ENCODE measurements around the gene TEX14. TPM values are rescaled to one million over a fixed set of nuclear protein-coding genes. Genes with fewer than 3 reads are reported as not detected.

The TEX14 gene
- total and polyA plus RNA-seq, 2 donors (not counting 3 experiments of a cell fraction or from before 2014, with no cell fraction given) = 0.10 TPM; not detected in 1

GRCh38 chr17:58703137-58703915, 11.5 kb upstream of the TEX14 start:
- Histone ChIP-seq H2AFZ (ENCODE audit: low read depth, low read length) (no peak overlapping the region), H3K27me3 (ENCODE audit: control insufficient read depth in 2 of 2, insufficient read depth in 2 of 2, low read length in 2 of 2) (no peaks in the 10 kb centered on the region), H3K9me1 (replicated peaks; ENCODE audit: control insufficient read depth, extremely low read depth, insufficient read depth, low read length) (no peaks in the 10 kb centered on the region), H3K36me3 (ENCODE audit: control insufficient read depth in 2 of 2, extremely low read depth in 1 of 2, insufficient read depth in 2 of 2, low read length in 2 of 2) (peaks cover 0 to 4% of the 10 kb centered on the region in 2 experiments), H3K4me3 (replicated peaks in 1 of 3; ENCODE audit: insufficient read depth in 1 of 3, low read depth in 1 of 3, low read length in 3 of 3) (peak overlapping the region in 1 of 3 experiments; percentile 15), H4K20me1 (replicated peaks; ENCODE audit: control insufficient read depth, extremely low read depth, insufficient read depth, low read length) (no peaks in the 10 kb centered on the region), H3K27ac (ENCODE audit: insufficient read depth, low read depth, low read length) (peak overlapping the region; percentile 97), H3K9ac (replicated peaks; ENCODE audit: extremely low read depth, insufficient read depth, low read length) (peak overlapping the region; percentile 55), H3K4me1 (ENCODE audit: control insufficient read depth, extremely low read depth, insufficient read depth, low read length) (peaks cover 18% of the 10 kb centered on the region), H3K9me3 (replicated peaks; ENCODE audit: control insufficient read depth, insufficient read depth, low read length) (no peaks in the 10 kb centered on the region), H3K79me2 (ENCODE audit: control insufficient read depth, insufficient read depth, low read length) (no peaks in the 10 kb centered on the region), H3K4me2 (ENCODE audit: insufficient read depth, low read length) (peak overlapping the region; percentile 82)
- FAIRE-seq (peak; percentile 98), DNase-seq (ENCODE audit: low read depth, low spot score) (peak; percentile 86)
- ChIA-PET POLR2A (interaction anchor here (0.7 kb wide), 1 partner anchor 69 kb away, joined by 5 read pairs; no protein-coding TSS in a partner anchor), CTCF (interaction anchor here (0.6 to 1.4 kb wide), 6 partner anchors 8 to 339 kb away, joined by 3 to 7 read pairs (median 4); partner anchors contain the start of genes RAD51C and TEX14)
- dilution Hi-C loops (cut with MboI; ENCODE audit: extremely low pct_ligation_motif_present, low sequenced_read_pairs) = loop anchor here (10.0 kb wide), 1 partner anchor 69 kb away; no protein-coding TSS in a partner anchor
- no TSS peak for BruUV-seq (replicated peaks)
- TF ChIP-seq POLR2A (IDR thresholded peaks at IDR 0.05; ENCODE audit: low read depth, low read length) (peak; percentile 40), MYC (IDR thresholded peaks at IDR 0.05; ENCODE audit: low read depth, low read length) (no peak), JUN (IDR thresholded peaks at IDR 0.05; ENCODE audit: borderline replicate concordance, insufficient read depth, insufficient read length, low read depth) (peak; percentile 94), POLR2AphosphoS5 (IDR thresholded peaks at IDR 0.05; ENCODE audit: insufficient read depth, low read depth, low read length) (peak; percentile 34), CTCF (IDR thresholded peaks at IDR 0.05; ENCODE audit: extremely low read depth in 1 of 2, insufficient read depth in 1 of 2, low read depth in 1 of 2, low read length in 2 of 2) (no peak), FOS (IDR thresholded peaks at IDR 0.05; ENCODE audit: borderline replicate concordance, insufficient read depth, low read length) (peak; percentile 75), EZH2 (IDR thresholded peaks at IDR 0.05; ENCODE audit: borderline replicate concordance, low read depth, low read length, severe bottlenecking) (no peak), GATA2 (IDR thresholded peaks at IDR 0.05; ENCODE audit: insufficient read depth, insufficient read length, low read depth, low read length) (peak; percentile 80)
- TF ChIP-seq, protein P1, sequence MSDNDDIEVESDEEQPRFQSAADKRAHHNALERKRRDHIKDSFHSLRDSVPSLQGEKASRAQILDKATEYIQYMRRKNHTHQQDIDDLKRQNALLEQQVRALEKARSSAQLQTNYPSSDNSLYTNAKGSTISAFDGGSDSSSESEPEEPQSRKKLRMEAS (IDR thresholded peaks at IDR 0.05; ENCODE audit: insufficient read depth, insufficient read length) = no peak
- intact Hi-C loops (cut with micrococcal nuclease) = loop anchor here (1.0 to 2.0 kb wide), 4 partner anchors 11 to 185 kb away; partner anchors contain the start of genes RAD51C and TEX14

All from endothelial cell of umbilical vein (primary cell).